A549 (cell line): ENCODE results near the gene PDP2. TPM values are rescaled to one million over a fixed set of nuclear protein-coding genes. Genes with fewer than 3 reads are reported as not detected.

ENCODE experiments used
- ATAC-seq, 2 experiments: fragments of 200-7000 bp in 1 of 2; fragments of >200 bp in 1 of 2; cut with Nextera tagmentation in 1 of 2; cut with Tn5 transposase in 1 of 2; 3 replicates each; pipeline versions ENCODE4 v1.8.0 to v1.9.1; 2018 to 2020; ENCODE audit warnings: mild to moderate bottlenecking in 1 of 2, moderate library complexity in 1 of 2
- CTCF ChIA-PET: fragments of 300-600 bp; sonication (Branson Sonifier 250); formaldehyde crosslinking; extraction: SDS; loops from one replicate; lab custom pipeline; 2021; ENCODE audit warnings: antibody characterized with exemption, inconsistent platforms; lab: Yijun Ruan, JAX
- POLR2A ChIA-PET: fragments of 350-600 bp; formaldehyde crosslinking; extraction: SDS; loops from one replicate; lab custom pipeline; 2021; ENCODE audit warnings: antibody characterized with exemption, inconsistent platforms; lab: Yijun Ruan, JAX
- DNase-seq, 2 experiments: peaks; one replicate each; pipeline versions ENCODE4 v3.0.0 to v3.0.0-alpha.2; 2011 to 2016; ENCODE audit warnings: low read depth in 1 of 2, low spot score in 1 of 2
- FAIRE-seq: peaks from 2 replicates; lab custom pipeline; 2011; peaks lifted over from hg19 to GRCh38; lab: Jason Lieb, UNC
- H3K27ac ChIP-seq, 2 experiments: fragments of >200 bp; sonication (Bioruptor Twin); formaldehyde crosslinking; 3 replicates each; pipeline ENCODE4 v1.5.1; 2016 to 2017
- H3K4me1 ChIP-seq: fragments of >200 bp; sonication (Bioruptor Twin); formaldehyde crosslinking; 3 replicates; pipeline ENCODE4 v1.6.1; 2016
- H3K4me2 ChIP-seq: fragments of >200 bp; sonication (Bioruptor Twin); formaldehyde crosslinking; 3 replicates; pipeline ENCODE4 v1.6.1; 2016
- H3K4me3 ChIP-seq: fragments of >200 bp; sonication (Bioruptor Twin); formaldehyde crosslinking; 3 replicates; pipeline ENCODE4 v1.5.1; 2016
- H3K9me3 ChIP-seq: fragments of >200 bp; sonication (Bioruptor Twin); formaldehyde crosslinking; 3 replicates; pipeline ENCODE4 v1.6.1; 2016
- ATOH8 ChIP-seq: fragments of 250-450 bp; sonication (Bioruptor Pico); IDR thresholded peaks from 2 replicates; pipeline ENCODE4 v1.5.0; 2020; ENCODE audit warnings: low read depth, mild to moderate bottlenecking, moderate library complexity
- BHLHE40 ChIP-seq: IDR thresholded peaks from 2 replicates; pipeline ENCODE4 v1.6.1; 2012; ENCODE audit warnings: low read depth, low read length, inconsistent platforms
- CBX2 ChIP-seq: fragments of 200-600 bp; sonication (generic); IDR thresholded peaks from 2 replicates; pipeline ENCODE4 v1.6.1; 2016; ENCODE audit warnings: low read depth, mild to moderate bottlenecking, borderline replicate concordance
- CHD4 ChIP-seq: fragments of 200-600 bp; sonication (generic); IDR thresholded peaks from 2 replicates; pipeline ENCODE4 v1.6.1; 2016; ENCODE audit warnings: antibody characterized with exemption, mild to moderate bottlenecking, borderline replicate concordance
- EHF ChIP-seq: fragments of 250-450 bp; sonication (Bioruptor Pico); IDR thresholded peaks from 2 replicates; pipeline ENCODE4 v1.5.0; 2020; ENCODE audit warnings: mild to moderate bottlenecking
- ESRRA ChIP-seq: fragments of 150-350 bp; IDR thresholded peaks from 2 replicates; pipeline ENCODE4 v1.6.1; 2014; ENCODE audit warnings: mild to moderate bottlenecking, low read length, borderline replicate concordance
- FOSB ChIP-seq: fragments of 250-450 bp; sonication (Bioruptor Pico); IDR thresholded peaks from 2 replicates; pipeline ENCODE4 v1.5.0; 2020; ENCODE audit warnings: mild to moderate bottlenecking, moderate library complexity
- FOXS1 ChIP-seq: fragments of 250-450 bp; sonication (Bioruptor Pico); IDR thresholded peaks from 2 replicates; pipeline ENCODE4 v1.5.0; 2020; ENCODE audit warnings: mild to moderate bottlenecking, moderate library complexity
- GATA3 ChIP-seq: IDR thresholded peaks from 2 replicates; pipeline ENCODE4 v1.6.1; 2012; ENCODE audit warnings: borderline replicate concordance
- HOXB13 ChIP-seq: fragments of 250-450 bp; sonication (Bioruptor Pico); IDR thresholded peaks from 2 replicates; pipeline ENCODE4 v1.5.0; 2020; ENCODE audit warnings: low read depth, mild to moderate bottlenecking, moderate library complexity
- JUN ChIP-seq, 2 experiments: fragments of >200 bp; sonication (Bioruptor Twin); formaldehyde crosslinking; IDR thresholded peaks; 2 replicates in 1 of 2; 3 replicates in 1 of 2; pipeline ENCODE4 v1.6.1; 2016 to 2017
- JUNB ChIP-seq: fragments of >200 bp; sonication (Bioruptor Twin); formaldehyde crosslinking; IDR thresholded peaks from 2 replicates; pipeline ENCODE4 v1.6.1; 2016
- MAFK ChIP-seq: fragments of 450-650 bp; IDR thresholded peaks from 2 replicates; pipeline ENCODE4 v1.6.1; 2014; ENCODE audit not compliant: partially characterized antibody
- MAX ChIP-seq: IDR thresholded peaks from 2 replicates; pipeline ENCODE4 v1.6.1; 2012
- MAZ ChIP-seq: fragments of 150-350 bp; IDR thresholded peaks from 2 replicates; pipeline ENCODE4 v1.6.1; 2014; ENCODE audit warnings: antibody characterized with exemption, low read depth, low read length, borderline replicate concordance
- NFE2L2 ChIP-seq: fragments of 150-350 bp; conservative IDR thresholded peaks from 2 replicates; pipeline ENCODE4 v1.6.1; 2014; ENCODE audit warnings: low read length
- PBX3 ChIP-seq: IDR thresholded peaks from 2 replicates; pipeline ENCODE4 v1.6.1; 2012
- PHF8 ChIP-seq: fragments of 200-600 bp; sonication (generic); IDR thresholded peaks from 2 replicates; pipeline ENCODE4 v1.6.1; 2016; ENCODE audit warnings: low read depth, mild to moderate bottlenecking, antibody characterized with exemption, moderate library complexity, borderline replicate concordance
- RARB ChIP-seq: fragments of 250-450 bp; sonication (Bioruptor Pico); IDR thresholded peaks from 2 replicates; pipeline ENCODE4 v1.8.0; 2021; ENCODE audit warnings: mild to moderate bottlenecking, moderate library complexity
- RCOR1 ChIP-seq: fragments of 150-350 bp; IDR thresholded peaks from 2 replicates; pipeline ENCODE4 v1.6.1; 2014; ENCODE audit warnings: antibody characterized with exemption, low read length, low read depth
- TFCP2L1 ChIP-seq: fragments of 250-450 bp; sonication (Bioruptor Pico); IDR thresholded peaks from 2 replicates; pipeline ENCODE4 v1.5.0; 2021; ENCODE audit warnings: mild to moderate bottlenecking
- TP53 ChIP-seq: fragments of 250-450 bp; sonication (Bioruptor Pico); IDR thresholded peaks from 2 replicates; pipeline ENCODE4 v1.5.0; 2021; ENCODE audit warnings: mild to moderate bottlenecking, moderate library complexity
- ZC3H11A ChIP-seq: fragments of 450-650 bp; IDR thresholded peaks from 2 replicates; pipeline ENCODE4 v1.6.1; 2014; ENCODE audit warnings: antibody characterized with exemption, mild to moderate bottlenecking
- WGBS: methylation state at CpG from one replicate; pipeline ENCODE4 v1.1.6; 2017; ENCODE audit errors: missing lambda C conversion rate; 5-methylcytosine and 5-hydroxymethylcytosine counted together
- polyA plus RNA-seq, 4 experiments: library from polyadenylated mRNA; depleted of rRNA in 3 of 4; stranded (reverse); fragments of >200 nt; fragmentation: RNase III in 1 of 4; extraction: RNeasy Plus Mini Kit Qiagen cat#74134 plus additional on column Dnase treatment in 1 of 4; gene quantifications; 2 replicates in 3 of 4; 3 replicates in 1 of 4; pipeline ENCODE4 v1.2.3, GENCODE V29; 2011 to 2017
- TF ChIP-seq, protein P1 (sequence below): fragments of >200 bp; sonication (Bioruptor Twin); formaldehyde crosslinking; IDR thresholded peaks from 2 replicates; pipeline ENCODE4 v1.6.1; 2016
- TF ChIP-seq, protein P2 (sequence below): fragments of 250-450 bp; sonication (Bioruptor Pico); IDR thresholded peaks from 2 replicates; pipeline ENCODE4 v1.5.0; 2021; ENCODE audit warnings: mild to moderate bottlenecking, moderate library complexity, borderline replicate concordance

PDP2 gene
- polyA plus RNA-seq, 2 of the 4 experiments (the other 2 are of a cell fraction) = 10.0 to 10.5 TPM

DNA sequence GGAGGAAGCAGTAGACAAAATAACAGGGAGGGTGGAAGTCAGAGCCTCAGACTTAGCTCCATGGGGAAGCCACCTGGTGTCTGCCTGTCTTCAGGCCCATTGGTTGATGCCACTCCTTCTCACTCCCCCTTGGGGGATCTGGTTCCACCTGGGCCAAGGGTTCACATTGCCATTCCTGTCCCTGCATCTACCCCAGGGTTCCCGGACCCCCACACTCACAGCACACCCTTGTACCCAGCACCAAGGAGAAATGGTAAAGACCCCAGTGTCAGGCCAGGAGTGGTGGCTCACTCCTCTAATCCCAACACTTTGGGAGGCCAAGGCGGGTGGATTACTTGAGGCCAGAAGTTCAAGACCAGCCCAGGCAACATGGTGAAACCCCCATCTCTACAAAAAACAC, 37.1 kb upstream of the PDP2 start:
- 65% methylated on average over 2 of the region's 2 CpGs for WGBS
- FAIRE-seq = no peak
- H3K4me1 ChIP-seq = peaks cover 3% of the 10 kb centered on the region; the same call in 1 of the 3 replicates
- CTCF ChIA-PET = interaction anchor here (1.3 to 4.8 kb wide), 3 partner anchors 12 to 181 kb away, joined by 5 to 41 read pairs (median 21); partner anchors contain the start of gene NAE1
- TF ChIP-seq MAFK = no peak
- TF ChIP-seq PBX3 = no peak
- TF ChIP-seq JUN (IDR thresholded peaks at IDR 0.05) = no peak
- TF ChIP-seq ZC3H11A = no peak
- no peak for TF ChIP-seq MAX
- no peak for TF ChIP-seq JUNB
- TF ChIP-seq NFE2L2 = no peak
- TF ChIP-seq ATOH8 (CRISPR knock-in tag) = no peak
- TF ChIP-seq CBX2 = no peak
- no peak for TF ChIP-seq MAZ
- TF ChIP-seq CHD4 = no peak
- TF ChIP-seq GATA3 = no peak
- no peak for TF ChIP-seq ESRRA
- TF ChIP-seq, protein P1, sequence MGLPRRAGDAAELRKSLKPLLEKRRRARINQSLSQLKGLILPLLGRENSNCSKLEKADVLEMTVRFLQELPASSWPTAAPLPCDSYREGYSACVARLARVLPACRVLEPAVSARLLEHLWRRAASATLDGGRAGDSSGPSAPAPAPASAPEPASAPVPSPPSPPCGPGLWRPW = no peak
- no peak for TF ChIP-seq FOSB (CRISPR knock-in tag)
- TF ChIP-seq, all 56 proteins: peak for 0
- DNase-seq (no peak), ATAC-seq (no peak)
- Histone ChIP-seq H3K4me2 (no peak overlapping the region), H3K27ac (no peak overlapping the region), H3K9me3 (no peaks in the 10 kb centered on the region), H3K4me3 (no peak overlapping the region)
- POLR2A ChIA-PET = no interaction called here

DNA sequence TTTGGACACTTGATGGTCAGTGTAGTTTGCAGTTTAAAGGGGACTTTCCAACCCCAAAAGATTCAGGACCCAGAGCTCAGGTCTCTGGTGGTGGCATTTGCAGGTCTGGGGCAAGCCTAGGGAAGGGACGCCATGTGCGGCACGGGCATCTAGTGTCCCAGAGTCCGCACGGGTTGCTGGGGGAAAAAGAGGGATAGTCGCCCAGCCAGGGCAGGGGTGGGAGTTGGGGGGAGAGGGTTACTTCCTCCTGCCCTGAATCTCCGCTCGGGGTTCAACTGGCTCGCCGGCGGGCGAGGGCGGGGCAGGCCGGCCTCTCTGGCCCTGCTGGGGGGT, 36.3 kb upstream of the PDP2 start:
- H3K4me1 ChIP-seq = peaks cover 3% of the 10 kb centered on the region; the same call in 1 of the 3 replicates
- FAIRE-seq (no peak), DNase-seq (no peak), ATAC-seq (no peak)
- H3K9me3 ChIP-seq = no peaks in the 10 kb centered on the region
- peak overlapping the region; percentile 90 for H3K4me2 ChIP-seq
- no peak overlapping the region for H3K27ac ChIP-seq
- ChIA-PET CTCF (interaction anchor here (0.9 to 4.8 kb wide), 5 partner anchors 13 to 236 kb away, joined by 3 to 41 read pairs (median 5); partner anchors contain the start of gene NAE1), POLR2A (no interaction called here)
- H3K4me3 ChIP-seq = no peak overlapping the region; the same call in 2 of the 3 replicates
- TF ChIP-seq RCOR1 = no peak
- no peak for TF ChIP-seq JUNB
- no peak for TF ChIP-seq PHF8
- TF ChIP-seq, protein P1 = no peak
- TF ChIP-seq FOXS1 (CRISPR knock-in tag) = no peak
- no peak for TF ChIP-seq FOSB (CRISPR knock-in tag)
- TF ChIP-seq, protein P2, sequence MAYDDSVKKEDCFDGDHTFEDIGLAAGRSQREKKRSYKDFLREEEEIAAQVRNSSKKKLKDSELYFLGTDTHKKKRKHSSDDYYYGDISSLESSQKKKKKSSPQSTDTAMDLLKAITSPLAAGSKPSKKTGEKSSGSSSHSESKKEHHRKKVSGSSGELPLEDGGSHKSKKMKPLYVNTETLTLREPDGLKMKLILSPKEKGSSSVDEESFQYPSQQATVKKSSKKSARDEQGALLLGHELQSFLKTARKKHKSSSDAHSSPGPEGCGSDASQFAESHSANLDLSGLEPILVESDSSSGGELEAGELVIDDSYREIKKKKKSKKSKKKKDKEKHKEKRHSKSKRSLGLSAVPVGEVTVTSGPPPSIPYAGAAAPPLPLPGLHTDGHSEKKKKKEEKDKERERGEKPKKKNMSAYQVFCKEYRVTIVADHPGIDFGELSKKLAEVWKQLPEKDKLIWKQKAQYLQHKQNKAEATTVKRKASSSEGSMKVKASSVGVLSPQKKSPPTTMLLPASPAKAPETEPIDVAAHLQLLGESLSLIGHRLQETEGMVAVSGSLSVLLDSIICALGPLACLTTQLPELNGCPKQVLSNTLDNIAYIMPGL = no peak
- no peak for TF ChIP-seq RARB (CRISPR knock-in tag)
- no peak for TF ChIP-seq TP53 (CRISPR knock-in tag)
- TF ChIP-seq EHF = no peak
- TF ChIP-seq TFCP2L1 (CRISPR knock-in tag) = no peak
- no peak for TF ChIP-seq BHLHE40
- TF ChIP-seq HOXB13 (CRISPR knock-in tag) = no peak
- 86% methylated on average over 5 of the region's 14 CpGs for WGBS
